Testis (tissue), 2 donors: Measurements from ENCODE around the gene PRKAR1A.
"Not testable (repeated sequence)": the region's sequence is repeated elsewhere in the genome, so short reads cannot be mapped to it uniquely, and the experiment has no call there.

Source experiments
- POLR2A ChIP-seq: fragments of 450-650 bp; IDR thresholded peaks from one replicate; pipeline ENCODE4 v1.6.1; 2017; ENCODE audit warnings: antibody characterized with exemption, mild to moderate bottlenecking, moderate library complexity
- TF ChIP-seq, protein P1 (sequence below), 3 experiments: fragments of 450-650 bp in 2 of 3; fragments of 200-600 bp in 1 of 3; sonication (generic) in 1 of 3; IDR thresholded peaks; one replicate each; pipeline ENCODE4 v1.5.1; 2016 to 2019; ENCODE audit warnings: antibody characterized with exemption in 3 of 3, mild to moderate bottlenecking in 2 of 3, moderate library complexity in 1 of 3

DNA sequence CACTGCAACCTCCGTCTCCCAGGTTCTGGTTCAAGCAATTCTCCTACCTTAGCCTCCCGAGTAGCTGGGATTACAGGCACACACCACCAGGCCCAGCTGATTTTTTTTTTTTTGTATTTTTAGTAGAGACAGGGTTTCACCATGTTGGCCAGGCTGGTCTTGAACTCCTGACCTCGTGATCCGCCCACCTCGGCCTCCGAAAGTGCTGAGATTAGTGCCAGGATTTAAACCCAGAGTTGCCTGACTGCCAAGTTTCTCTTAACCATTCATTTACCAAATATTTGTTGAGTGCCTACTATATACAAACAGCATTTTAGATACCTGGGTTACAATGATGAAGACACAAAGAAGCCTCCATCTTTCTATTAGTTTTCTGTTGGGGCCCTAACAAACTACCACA lies 70.6 kb downstream of the PRKAR1A start:
- TF ChIP-seq, protein P1, sequence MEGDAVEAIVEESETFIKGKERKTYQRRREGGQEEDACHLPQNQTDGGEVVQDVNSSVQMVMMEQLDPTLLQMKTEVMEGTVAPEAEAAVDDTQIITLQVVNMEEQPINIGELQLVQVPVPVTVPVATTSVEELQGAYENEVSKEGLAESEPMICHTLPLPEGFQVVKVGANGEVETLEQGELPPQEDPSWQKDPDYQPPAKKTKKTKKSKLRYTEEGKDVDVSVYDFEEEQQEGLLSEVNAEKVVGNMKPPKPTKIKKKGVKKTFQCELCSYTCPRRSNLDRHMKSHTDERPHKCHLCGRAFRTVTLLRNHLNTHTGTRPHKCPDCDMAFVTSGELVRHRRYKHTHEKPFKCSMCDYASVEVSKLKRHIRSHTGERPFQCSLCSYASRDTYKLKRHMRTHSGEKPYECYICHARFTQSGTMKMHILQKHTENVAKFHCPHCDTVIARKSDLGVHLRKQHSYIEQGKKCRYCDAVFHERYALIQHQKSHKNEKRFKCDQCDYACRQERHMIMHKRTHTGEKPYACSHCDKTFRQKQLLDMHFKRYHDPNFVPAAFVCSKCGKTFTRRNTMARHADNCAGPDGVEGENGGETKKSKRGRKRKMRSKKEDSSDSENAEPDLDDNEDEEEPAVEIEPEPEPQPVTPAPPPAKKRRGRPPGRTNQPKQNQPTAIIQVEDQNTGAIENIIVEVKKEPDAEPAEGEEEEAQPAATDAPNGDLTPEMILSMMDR (IDR thresholded peaks at IDR 0.05) = not testable (repeated sequence)
- TF ChIP-seq POLR2A = not testable (repeated sequence)
